Measurements from ENCODE around the gene LRRC3B.

- TF ChIP-seq CTCF (IDR thresholded peaks at IDR 0.05) (no peak), POLR2AphosphoS5 (IDR thresholded peaks at IDR 0.05) (no peak), POLR2A (IDR thresholded peaks at IDR 0.05; ENCODE audit: low read depth) (no peak), EP300 (IDR thresholded peaks at IDR 0.05) (no peak)
Observed at GRCh38 chr3:26591926-26592325, 30.6 kb upstream of the LRRC3B start.
